NOMO-1 treated with dmso at 0.1 percent for 144 hours (cell line): ENCODE measurements around the gene CDH4.

Experiments
- DNase-seq: peaks from one replicate; lab custom pipeline; 2025; ENCODE audit not compliant: unreplicated experiment; lab: John Stamatoyannopoulos, UW

The CDH4 gene

DNA sequence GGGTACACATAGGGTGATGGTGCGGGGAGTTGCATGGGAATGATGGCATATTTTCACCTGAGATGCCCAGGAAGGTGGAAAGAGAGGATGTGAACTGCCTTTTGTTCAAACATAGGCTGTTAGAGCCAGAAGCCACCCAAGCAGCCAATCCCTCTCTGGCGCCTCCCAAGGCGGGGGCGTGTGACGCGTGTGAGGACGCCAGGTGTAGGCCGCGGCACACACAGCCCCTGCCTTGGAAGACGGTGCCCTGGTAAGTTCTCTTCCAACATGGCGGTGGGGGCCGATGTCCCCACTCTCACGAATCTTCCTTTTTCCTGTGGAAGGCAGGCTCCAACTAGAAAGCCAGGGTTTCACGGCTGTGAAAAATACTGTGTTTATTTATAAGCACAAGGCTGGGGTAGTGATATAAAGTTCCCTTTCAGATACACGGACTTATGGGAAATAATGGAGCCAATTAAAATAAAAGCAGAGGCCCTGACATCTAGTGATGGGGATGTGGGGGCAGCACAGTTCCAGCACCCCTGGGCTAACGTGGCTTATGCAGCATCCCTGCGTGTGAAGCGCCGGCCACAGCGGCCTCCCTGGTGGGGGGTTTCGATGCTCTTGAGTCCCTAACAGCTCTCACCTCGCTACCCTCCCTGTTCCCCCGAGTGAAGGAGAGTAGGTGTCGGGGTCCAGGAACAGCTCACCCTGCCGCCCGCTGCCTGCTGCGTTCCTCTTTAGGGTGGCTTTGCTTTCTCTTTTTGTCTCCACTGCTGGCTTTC, 28.3 kb downstream of the CDH4 start:
- DNase-seq = no peak

DNA sequence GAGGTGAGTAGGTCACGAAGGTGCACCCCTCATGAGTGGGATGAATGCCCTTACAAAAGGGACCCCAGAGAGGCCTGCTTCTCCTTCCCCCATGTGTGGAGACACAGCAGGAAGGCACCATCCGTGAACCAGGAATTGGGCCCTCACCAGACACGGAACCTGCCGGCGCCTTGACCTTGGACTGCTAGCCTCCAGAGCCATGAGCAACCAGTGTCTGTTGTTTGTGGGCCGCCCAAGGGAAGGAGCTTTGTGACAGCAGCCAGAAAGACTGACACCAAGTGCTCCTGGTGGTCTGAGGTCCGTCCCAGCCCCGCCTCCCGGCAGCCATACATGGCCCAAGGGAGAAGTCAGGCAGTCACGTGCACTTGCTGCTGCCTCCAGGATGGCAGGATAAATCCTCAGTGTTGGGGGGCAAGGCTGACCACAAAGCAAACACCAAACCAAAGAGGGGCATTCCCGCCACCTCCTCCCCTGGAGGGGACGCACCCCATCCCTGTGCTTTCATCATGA, 29.3 kb downstream of the CDH4 start:
- DNase-seq = no peak

GRCh38 chr20:61284752-61285151, 32.7 kb downstream of the CDH4 start:
- no peak for DNase-seq

- no peak for DNase-seq
Measured at GRCh38 chr20:61285152-61285645, 33.1 kb downstream of the CDH4 start.

GRCh38 chr20:61285691-61286090, 33.6 kb downstream of the CDH4 start:
- DNase-seq = no peak

DNA sequence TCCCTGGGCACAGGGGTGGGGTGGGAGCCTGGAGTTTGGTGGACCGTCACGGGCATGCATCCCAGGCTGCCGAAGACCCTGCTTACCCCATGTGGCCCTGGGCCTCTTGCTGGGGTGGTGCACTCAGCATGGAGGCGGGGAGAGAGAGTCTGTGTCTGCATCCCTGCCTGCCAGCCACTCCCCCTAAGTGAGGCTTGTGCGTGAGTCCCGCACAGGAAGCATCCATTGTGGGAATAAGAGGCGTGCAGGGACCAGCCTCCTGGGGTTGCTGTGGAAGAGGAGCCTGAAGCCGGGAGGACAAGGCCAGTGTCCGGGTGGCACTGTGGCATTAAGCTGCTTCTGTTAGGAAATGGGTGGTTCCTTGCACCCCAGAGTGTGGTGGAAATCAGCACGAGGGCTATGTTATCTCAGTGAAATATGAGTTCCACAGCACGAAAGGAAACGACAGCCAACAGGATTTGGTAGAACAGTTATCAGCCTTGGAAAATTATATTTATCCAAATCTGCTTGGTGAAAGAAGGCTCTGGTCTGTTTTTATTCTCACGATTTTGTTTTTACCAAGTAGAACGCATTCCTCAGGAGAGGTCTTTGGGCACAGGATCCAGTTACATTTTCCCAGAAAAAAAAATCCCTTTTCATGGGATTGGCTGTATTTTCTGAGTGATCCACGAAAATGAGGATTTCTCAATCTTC, 35.7 kb downstream of the CDH4 start:
- no peak for DNase-seq

GRCh38 chr20:61288331-61288784, 36.3 kb downstream of the CDH4 start:
- no peak for DNase-seq

GRCh38 chr20:61289166-61289565, 37.1 kb downstream of the CDH4 start:
- no peak for DNase-seq

- DNase-seq = no peak
Measured at GRCh38 chr20:61290721-61291120, 38.7 kb downstream of the CDH4 start.

DNA sequence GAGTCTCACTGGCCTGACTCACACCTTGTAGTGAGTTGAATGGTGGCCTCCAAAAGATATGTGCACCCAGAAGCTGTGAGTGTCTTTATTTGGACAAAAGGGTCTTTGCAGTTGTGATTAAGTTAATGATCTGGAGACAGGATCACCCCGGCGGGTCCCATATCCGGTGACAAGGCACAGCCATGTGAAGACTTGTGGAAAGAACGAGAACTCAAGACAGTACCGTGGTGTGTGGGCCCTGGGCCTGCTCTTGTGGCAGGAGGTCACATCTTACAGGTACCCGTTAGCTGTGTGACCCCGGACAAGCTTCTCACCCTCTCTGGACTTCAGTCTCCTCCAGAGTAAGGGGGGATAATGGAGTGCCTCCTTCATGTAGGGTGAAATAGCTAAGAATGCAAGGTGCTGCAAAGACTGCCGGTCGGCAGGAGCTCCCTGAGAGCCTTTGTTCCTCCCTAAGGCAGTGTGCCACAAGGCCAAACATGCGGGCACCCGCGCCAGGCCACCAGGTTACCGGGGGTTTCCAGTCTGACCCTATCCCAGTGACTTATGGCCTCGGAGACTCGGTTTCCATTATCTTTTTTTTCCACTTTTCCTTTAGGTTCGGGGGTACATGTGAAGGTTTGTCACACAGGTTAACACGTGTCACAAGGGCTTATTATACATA, 39.2 kb downstream of the CDH4 start:
- no peak for DNase-seq

DNA sequence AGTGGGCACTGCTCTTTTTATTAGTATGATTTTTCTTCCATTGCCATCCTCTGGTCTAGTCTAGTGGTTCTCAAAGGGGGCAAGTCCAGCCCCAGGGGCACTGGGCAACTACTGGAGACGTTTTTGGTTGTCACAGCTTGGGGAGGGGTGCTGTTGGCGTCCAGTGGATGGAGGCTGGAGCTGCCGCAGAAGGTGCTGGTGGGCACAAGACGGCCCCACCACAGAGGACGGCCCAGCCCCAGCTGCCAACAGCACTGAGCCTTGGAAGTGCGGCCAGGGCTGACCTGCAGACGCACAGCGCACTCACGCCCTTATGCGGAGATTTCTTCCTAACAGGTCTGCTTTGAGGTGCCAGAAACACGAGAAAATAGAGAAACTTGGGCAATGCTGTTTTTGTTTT, 40.3 kb downstream of the CDH4 start:
- no peak for DNase-seq

DNA sequence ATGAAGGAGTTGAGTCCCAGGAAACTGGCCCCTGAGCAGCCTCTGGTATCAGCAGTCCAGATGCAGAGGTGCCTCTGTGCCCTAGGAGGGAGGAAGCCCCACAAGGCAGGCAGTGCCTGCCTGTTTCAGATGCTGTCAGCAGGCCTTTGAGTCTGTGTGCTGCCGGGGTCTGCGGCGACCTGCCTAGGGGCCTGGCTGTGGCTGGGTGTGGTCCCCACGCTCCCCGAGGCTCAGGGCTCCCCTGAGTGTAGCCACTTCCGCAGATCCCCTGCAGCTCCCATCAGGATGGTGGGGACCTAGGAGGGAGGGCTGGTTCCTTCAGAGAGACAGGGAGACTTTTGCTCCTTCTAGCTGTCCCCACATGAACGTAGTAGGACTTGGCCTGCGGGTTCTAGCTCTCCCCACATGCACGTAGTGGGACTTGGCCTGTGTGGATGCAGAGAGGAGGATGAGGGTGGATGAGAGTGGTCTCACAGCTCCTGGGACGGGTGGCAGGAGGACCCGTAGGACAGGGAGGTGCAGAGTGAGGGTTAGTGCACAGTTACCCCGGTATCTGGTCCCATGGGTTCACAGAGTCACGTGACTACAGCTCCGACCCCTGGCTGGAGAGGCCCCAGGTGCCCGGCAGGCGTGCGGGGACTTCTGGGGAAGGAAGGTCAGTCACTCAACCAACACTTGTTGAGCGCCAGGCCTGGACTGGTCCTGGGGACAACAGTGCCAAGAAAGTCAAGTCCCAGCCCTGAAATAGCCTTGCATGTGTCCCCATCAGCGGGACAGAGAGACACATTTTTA, 41.0 kb downstream of the CDH4 start:
- DNase-seq = no peak

GRCh38 chr20:61293951-61294350, 41.9 kb downstream of the CDH4 start:
- DNase-seq = no peak

GRCh38 chr20:61295249-61295648, 43.2 kb downstream of the CDH4 start:
- DNase-seq = no peak

DNA sequence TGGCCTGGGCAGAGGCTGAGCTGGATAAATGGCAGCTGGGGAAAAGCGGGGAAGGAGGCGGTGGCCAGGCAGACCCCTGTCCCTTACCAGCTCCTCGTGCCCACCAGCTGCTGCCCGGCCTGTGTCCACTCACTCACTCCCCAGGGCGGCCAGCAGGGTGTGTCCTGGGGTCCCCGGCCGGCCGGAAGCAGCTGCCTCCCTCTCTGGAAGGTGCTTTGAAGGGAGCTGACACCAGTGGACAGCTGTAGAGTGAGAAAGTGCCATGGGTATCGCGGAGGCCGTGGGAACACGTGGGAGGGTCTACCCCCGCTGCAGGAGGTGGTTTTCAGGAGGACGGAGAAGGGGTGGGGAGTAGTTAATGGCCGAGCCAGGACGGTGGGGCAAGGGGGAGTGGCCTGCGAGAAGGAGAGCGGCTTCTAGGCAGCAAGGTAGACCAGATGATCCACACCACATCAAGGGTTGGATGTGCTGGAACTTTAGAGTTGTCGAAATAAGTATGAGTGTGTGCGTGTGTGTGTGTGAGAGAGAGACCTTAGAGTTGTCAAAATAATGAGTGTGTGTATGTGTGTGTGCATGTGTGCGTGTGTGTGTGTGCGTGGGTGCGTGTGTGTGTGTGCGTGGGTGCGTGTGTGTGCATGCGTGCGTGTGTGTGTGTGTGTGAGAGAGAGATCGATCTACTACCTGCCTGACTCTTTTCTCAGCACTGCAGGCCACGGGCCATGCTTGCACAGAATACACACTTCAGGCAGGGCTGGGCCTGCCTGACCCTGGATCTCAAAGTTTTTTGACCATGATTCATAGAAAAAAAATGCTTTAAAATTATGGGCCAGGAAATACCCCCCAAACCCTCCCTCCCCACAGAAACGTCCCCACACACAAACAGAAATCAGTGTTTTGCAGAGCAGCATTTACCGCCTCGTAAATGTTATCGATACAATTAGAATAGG, 43.9 kb downstream of the CDH4 start:
- DNase-seq = no peak

DNA sequence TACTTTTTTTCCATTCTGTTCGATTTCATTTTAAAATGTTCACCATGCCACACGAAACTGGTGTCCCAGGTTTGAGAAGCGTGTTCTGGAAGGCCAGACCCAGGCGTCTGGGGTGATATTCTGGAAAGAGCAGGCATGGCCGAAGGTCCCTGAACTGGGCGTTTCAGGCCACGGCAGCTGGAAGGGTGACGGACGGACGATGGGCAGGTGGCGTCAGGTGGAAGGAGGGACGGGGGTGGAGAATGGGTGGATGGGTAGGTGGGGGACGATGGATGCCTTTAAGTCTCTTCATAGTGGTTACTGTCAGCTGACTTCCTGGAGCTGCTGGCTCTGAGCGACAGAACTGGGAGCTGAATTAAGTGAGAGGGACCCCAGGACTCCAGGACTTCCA, 44.6 kb downstream of the CDH4 start:
- DNase-seq = no peak

DNA sequence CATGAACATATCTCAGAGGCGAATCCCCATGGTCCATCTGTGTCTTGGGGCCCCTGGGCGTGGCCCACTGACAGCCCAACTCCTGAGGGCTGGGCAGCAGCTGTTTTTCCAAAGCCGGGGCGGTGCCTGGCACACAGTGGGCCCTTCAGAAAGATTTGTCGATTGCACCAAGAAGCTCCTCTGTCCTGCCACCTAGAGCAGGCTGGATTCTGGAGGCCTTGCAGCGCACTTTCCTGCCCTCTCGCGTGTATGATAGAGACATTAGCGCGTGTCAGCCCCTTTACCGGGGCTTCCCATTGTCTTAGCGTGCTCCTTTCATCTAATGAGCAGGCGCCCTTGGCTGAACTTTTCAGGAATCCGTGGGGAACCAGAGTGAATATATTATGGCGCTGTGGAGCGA, 45.4 kb downstream of the CDH4 start:
- no peak for DNase-seq

DNA sequence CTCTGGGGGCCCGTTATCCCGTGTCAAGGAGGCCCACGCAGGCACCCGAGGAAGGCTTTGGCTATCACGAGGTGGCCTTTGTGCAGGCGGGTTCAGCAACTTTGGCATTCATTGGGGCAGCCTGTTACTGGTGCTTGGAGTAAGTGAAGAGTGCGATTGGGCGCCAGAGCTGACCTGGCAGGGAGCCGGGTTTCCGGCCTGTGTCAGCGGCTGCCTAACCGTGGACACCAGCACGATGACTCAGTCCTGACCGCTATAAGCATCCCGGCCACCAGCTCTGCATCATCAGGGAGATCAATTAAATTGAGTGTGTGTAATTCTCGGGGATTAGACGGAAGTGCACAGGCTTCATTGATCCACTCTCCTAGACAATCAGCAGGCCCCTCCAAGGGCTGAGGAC, 45.9 kb downstream of the CDH4 start:
- DNase-seq = no peak

DNA sequence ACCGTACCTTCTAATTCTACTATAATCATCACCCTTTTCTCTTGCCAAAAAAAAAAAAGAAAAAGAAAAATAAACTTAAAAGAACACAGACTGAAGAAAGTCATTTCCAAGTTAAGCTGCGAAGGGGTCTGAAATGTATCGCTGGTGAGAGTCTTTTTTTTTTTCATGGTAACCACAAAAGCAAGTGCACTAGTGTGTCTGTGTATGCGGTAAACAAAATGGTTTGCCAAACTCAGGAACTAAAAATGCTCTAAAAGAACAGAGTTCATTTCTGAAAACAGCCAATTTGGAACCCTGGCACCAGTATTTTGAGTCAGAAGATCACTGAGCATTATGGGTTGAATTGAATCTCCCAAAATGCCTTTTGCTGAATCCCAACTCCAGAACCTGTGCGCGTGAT, 46.6 kb downstream of the CDH4 start:
- DNase-seq = no peak

DNA sequence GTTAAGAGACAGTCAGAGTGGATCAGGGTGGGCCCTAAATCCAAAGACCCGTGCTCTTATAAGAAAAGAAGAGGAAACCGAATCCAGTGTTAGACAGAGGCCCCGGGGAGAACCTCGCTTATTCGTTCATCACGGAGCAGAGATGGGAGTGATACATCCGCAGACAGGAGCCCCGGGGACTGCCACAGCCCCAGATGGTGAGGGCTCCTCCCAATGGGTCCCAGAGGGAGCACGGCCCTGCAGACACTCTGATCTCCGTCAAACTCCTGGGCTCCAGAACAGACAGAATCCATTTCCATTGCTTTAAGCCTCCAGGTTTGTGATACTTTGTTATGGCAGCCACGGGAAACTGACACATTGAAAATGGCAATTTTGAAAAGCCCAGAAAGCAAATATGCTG, 47.0 kb downstream of the CDH4 start:
- DNase-seq = no peak
